Sigmoid colon (tissue), 7 donors: ENCODE results near the gene PHF1. TPM values are rescaled to one million over a fixed set of nuclear protein-coding genes. Genes with fewer than 3 reads are reported as not detected.

Source experiments
- DNase-seq: peaks from one replicate; pipeline ENCODE4 v3.0.0-alpha.2; 2019
- H3K27ac ChIP-seq, 4 donors: fragments of 200-600 bp; sonication (generic); one replicate each; pipeline ENCODE4 v1.5.1; 2016 to 2019; ENCODE audit warnings: mild to moderate bottlenecking in 1 of 4
- H3K27me3 ChIP-seq, 3 donors: fragments of 200-600 bp; sonication (generic); one replicate each; pipeline ENCODE4 v1.5.1; 2019; ENCODE audit warnings: mild to moderate bottlenecking in 1 of 3
- H3K36me3 ChIP-seq, 4 donors: fragments of 200-600 bp; sonication (generic); one replicate each; pipeline ENCODE4 v1.5.1; 2016 to 2019
- H3K4me1 ChIP-seq, 4 donors: fragments of 200-600 bp; sonication (generic); one replicate each; pipeline ENCODE4 v1.5.1; 2017 to 2019
- H3K4me3 ChIP-seq, 4 donors: fragments of 200-600 bp; sonication (generic); one replicate each; pipeline ENCODE4 v1.5.1; 2017 to 2019; ENCODE audit warnings: mild to moderate bottlenecking in 2 of 4, moderate library complexity in 1 of 4
- H3K9me3 ChIP-seq, 4 donors: fragments of 200-600 bp in 3 of 4; sonication (generic) in 3 of 4; one replicate each; pipeline versions ENCODE4 v1.5.1 to v1.6.1; 2013 to 2019
- EP300 ChIP-seq, 4 donors: sonication (generic); formaldehyde crosslinking; IDR thresholded peaks; one replicate each; pipeline ENCODE4 v1.6.1; 2017; ENCODE audit warnings: antibody characterized with exemption in 4 of 4
- POLR2A ChIP-seq, 2 donors: fragments of 450-650 bp; IDR thresholded peaks; one replicate each; pipeline ENCODE4 v1.6.1; 2016; ENCODE audit warnings: antibody characterized with exemption in 2 of 2, mild to moderate bottlenecking in 2 of 2, moderate library complexity in 2 of 2
- POLR2AphosphoS5 ChIP-seq, 4 donors: sonication (generic); formaldehyde crosslinking; IDR thresholded peaks; one replicate each; pipeline ENCODE4 v1.6.1; 2017; ENCODE audit warnings: antibody characterized with exemption in 4 of 4
- WGBS, 2 donors: extraction: QIAGEN DNeasy Blood & Tissue Kit; methylation state at CpG; one replicate each; pipeline ENCODE4 v1.1.7; 2013; 5-methylcytosine and 5-hydroxymethylcytosine counted together
- intact Hi-C: fragments of 100-400 bp; cut with DNase I; formaldehyde crosslinking; loops from one replicate; pipeline ENCODE4 v1.15.1; 2023
- polyA plus RNA-seq, 3 donors: library from polyadenylated mRNA; stranded (reverse); fragments of 200-250 nt; gene quantifications; one replicate each; pipeline ENCODE4 v1.2.3, GENCODE V29; 2013
- total RNA-seq, 4 donors: library from RNA; depleted of rRNA; stranded (reverse); fragments of >200 nt; gene quantifications; one replicate each; pipeline ENCODE4 v1.1.0, GENCODE V29; 2016
- TF ChIP-seq, protein P1 (sequence below), 4 experiments: fragments of 450-650 bp in 3 of 4; fragments of 200-600 bp in 1 of 4; IDR thresholded peaks; one replicate each; pipeline ENCODE4 v1.5.1; 2016 to 2019; ENCODE audit warnings: antibody characterized with exemption in 4 of 4, mild to moderate bottlenecking in 3 of 4, moderate library complexity in 2 of 4
- donor health status: healthy with polysubstance abuse.
- donor health status: Bipolar disorder and iron deficiency.
- donor health status: healthy.

PHF1 gene
- total and polyA plus RNA-seq, 7 donors = 22.4 to 82.3 (median 57.1) TPM

- Histone ChIP-seq H3K4me3 (peak overlapping the region in 2 of 4 donors; percentile 18 to 38), H3K4me1 (peaks cover 0 to 64% (median 61%) of the 10 kb centered on the region in 4 donors), H3K9me3 (no peaks in the 10 kb centered on the region), H3K27me3 (no peaks in the 10 kb centered on the region), H3K27ac (peak overlapping the region in 3 of 4 donors; percentile 74 to 91 (median 80)), H3K36me3 (peaks cover 9 to 20% (median 14%) of the 10 kb centered on the region in 4 donors)
- no peak for DNase-seq
- TF ChIP-seq, protein P1, sequence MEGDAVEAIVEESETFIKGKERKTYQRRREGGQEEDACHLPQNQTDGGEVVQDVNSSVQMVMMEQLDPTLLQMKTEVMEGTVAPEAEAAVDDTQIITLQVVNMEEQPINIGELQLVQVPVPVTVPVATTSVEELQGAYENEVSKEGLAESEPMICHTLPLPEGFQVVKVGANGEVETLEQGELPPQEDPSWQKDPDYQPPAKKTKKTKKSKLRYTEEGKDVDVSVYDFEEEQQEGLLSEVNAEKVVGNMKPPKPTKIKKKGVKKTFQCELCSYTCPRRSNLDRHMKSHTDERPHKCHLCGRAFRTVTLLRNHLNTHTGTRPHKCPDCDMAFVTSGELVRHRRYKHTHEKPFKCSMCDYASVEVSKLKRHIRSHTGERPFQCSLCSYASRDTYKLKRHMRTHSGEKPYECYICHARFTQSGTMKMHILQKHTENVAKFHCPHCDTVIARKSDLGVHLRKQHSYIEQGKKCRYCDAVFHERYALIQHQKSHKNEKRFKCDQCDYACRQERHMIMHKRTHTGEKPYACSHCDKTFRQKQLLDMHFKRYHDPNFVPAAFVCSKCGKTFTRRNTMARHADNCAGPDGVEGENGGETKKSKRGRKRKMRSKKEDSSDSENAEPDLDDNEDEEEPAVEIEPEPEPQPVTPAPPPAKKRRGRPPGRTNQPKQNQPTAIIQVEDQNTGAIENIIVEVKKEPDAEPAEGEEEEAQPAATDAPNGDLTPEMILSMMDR (IDR thresholded peaks at IDR 0.05) = no peak
- TF ChIP-seq EP300 (IDR thresholded peaks at IDR 0.05) (no peak), POLR2AphosphoS5 (IDR thresholded peaks at IDR 0.05) (no peak), POLR2A (IDR thresholded peaks at IDR 0.05) (no peak)
- 42 to 79% methylated on average over 12 of the region's 12 CpGs for WGBS, 2 donors
- intact Hi-C loops = no loop called here
Measured at GRCh38 chr6:33431880-33432541, 21.2 kb downstream of the PHF1 start.

DNA sequence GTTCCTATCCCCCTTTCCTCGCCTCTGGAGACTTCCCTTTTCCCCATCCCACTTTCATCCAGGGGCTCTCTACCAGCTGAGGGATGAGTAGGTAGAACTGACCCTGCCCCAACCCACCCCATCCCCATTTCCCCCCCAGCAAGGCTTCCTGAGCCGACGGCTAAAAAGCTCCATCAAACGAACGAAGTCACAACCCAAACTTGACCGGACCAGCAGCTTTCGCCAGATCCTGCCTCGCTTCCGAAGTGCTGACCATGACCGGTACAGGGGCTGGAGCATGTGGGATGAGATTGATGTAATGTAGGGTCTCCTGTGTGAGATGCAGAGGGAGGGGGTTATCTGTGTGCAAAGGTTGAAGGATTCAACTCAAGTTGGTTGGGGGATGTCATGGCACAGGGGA is 21.7 kb downstream of the PHF1 start:
- DNase-seq = no peak
- no peak for TF ChIP-seq EP300 (IDR thresholded peaks at IDR 0.05)
- TF ChIP-seq POLR2AphosphoS5 (IDR thresholded peaks at IDR 0.05) = no peak
- TF ChIP-seq, protein P1 (IDR thresholded peaks at IDR 0.05) = no peak
- no peak for TF ChIP-seq POLR2A (IDR thresholded peaks at IDR 0.05)
- WGBS, 2 donors = 63 to 91% methylated on average over 10 of the region's 10 CpGs
- intact Hi-C loops = no loop called here
- H3K4me1 ChIP-seq = peaks cover 0 to 59% (median 56%) of the 10 kb centered on the region in 4 donors
- no peak overlapping the region for H3K4me3 ChIP-seq
- peak overlapping the region in 3 of 4 donors; percentile 74 to 91 (median 80) for H3K27ac ChIP-seq
- no peaks in the 10 kb centered on the region for H3K9me3 ChIP-seq
- H3K27me3 ChIP-seq = no peaks in the 10 kb centered on the region
- H3K36me3 ChIP-seq = peaks cover 12 to 25% (median 18%) of the 10 kb centered on the region in 4 donors

- WGBS, 2 donors = 90 to 95% methylated on average over 1 of the region's 1 CpG
- H3K27me3 ChIP-seq = no peaks in the 10 kb centered on the region
- H3K4me3 ChIP-seq = no peak overlapping the region
- peak overlapping the region in 3 of 4 donors; percentile 74 to 91 (median 80) for H3K27ac ChIP-seq
- DNase-seq = no peak
- peaks cover 0 to 59% (median 54%) of the 10 kb centered on the region in 4 donors for H3K4me1 ChIP-seq
- TF ChIP-seq EP300 (IDR thresholded peaks at IDR 0.05) (no peak), POLR2AphosphoS5 (IDR thresholded peaks at IDR 0.05) (no peak)
- no peaks in the 10 kb centered on the region for H3K9me3 ChIP-seq
- peaks cover 18 to 31% (median 24%) of the 10 kb centered on the region in 4 donors for H3K36me3 ChIP-seq
- intact Hi-C loops = no loop called here
Measured at GRCh38 chr6:33433001-33433543, 22.3 kb downstream of the PHF1 start.

DNA sequence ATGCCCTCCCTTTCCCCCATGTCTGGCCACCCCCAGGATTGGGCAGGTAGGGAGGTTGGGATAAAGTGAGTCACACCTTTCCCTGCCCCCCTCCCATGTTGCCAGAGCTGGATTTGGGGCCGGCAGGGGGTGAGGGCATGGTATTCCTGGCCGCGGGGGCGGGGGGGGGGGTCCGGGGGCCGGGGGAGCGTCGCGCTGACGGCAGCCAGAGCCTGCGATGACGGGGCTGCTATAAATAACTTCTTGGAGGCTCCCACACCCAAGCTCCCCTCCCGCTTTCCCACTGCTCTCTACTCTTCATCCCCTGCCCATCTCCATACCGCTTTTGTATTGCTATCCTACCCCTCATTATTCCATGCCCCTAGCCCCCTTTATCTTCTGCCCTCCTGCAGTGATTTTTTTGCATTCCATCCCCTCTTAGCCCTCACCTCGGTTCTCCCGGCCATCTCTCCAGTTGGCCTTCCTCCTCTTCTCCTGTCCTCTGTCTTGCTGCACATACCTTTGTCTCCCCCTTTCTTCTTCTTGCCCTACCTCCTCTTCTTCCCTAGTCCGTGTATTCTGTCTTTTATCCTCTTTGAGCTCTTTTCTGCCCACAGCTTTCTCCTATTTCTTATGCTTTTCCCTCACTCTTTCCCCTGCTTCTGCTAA is 22.9 kb downstream of the PHF1 start:
- intact Hi-C loops = no loop called here
- H3K4me1 ChIP-seq = peaks cover 0 to 53% (median 48%) of the 10 kb centered on the region in 4 donors
- peak in 1 of 4 donors; percentile 23 for TF ChIP-seq POLR2AphosphoS5 (IDR thresholded peaks at IDR 0.05)
- TF ChIP-seq POLR2A (IDR thresholded peaks at IDR 0.05) = no peak
- TF ChIP-seq, protein P1 (IDR thresholded peaks at IDR 0.05) = no peak
- TF ChIP-seq EP300 (IDR thresholded peaks at IDR 0.05) = no peak
- H3K27me3 ChIP-seq = no peaks in the 10 kb centered on the region
- WGBS, 2 donors = 50 to 72% methylated on average over 16 of the region's 17 CpGs
- H3K36me3 ChIP-seq = peaks cover 21 to 37% (median 28%) of the 10 kb centered on the region in 4 donors
- no peak overlapping the region for H3K4me3 ChIP-seq
- H3K9me3 ChIP-seq = no peaks in the 10 kb centered on the region
- H3K27ac ChIP-seq = peak overlapping the region in 3 of 4 donors; percentile 74 to 91 (median 80)
- peak; percentile 82 for DNase-seq

DNA sequence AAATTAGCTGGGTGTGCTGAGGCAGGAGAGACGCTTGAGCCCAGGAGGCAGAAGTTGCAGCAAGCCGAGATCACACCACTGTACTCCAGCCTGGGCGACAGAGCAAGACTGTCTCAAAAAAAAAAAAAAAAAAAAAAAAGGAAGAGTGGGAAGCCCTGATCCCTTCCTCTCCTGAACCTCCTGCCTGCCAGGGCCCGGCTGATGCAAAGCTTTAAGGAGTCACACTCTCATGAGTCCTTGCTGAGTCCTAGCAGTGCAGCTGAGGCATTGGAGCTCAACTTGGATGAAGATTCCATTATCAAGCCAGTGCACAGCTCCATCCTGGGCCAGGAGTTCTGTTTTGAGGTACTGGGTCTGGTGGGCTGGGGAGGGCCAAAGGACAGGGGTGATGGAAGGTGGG is 24.1 kb downstream of the PHF1 start:
- H3K36me3 ChIP-seq = peaks cover 21 to 46% (median 30%) of the 10 kb centered on the region in 4 donors
- DNase-seq = no peak
- TF ChIP-seq, protein P1 (IDR thresholded peaks at IDR 0.05) = no peak
- TF ChIP-seq POLR2A (IDR thresholded peaks at IDR 0.05) (no peak), EP300 (IDR thresholded peaks at IDR 0.05) (no peak), POLR2AphosphoS5 (IDR thresholded peaks at IDR 0.05) (no peak)
- H3K4me3 ChIP-seq = no peak overlapping the region
- no peaks in the 10 kb centered on the region for H3K27me3 ChIP-seq
- H3K4me1 ChIP-seq = peaks cover 0 to 44% (median 41%) of the 10 kb centered on the region in 4 donors
- H3K27ac ChIP-seq = no peak overlapping the region
- no peaks in the 10 kb centered on the region for H3K9me3 ChIP-seq
- WGBS, 2 donors = 87 to 94% methylated on average over 4 of the region's 4 CpGs
- intact Hi-C loops = no loop called here
